ENCODE data around the gene SPHK1. TPM values are rescaled to one million over a fixed set of nuclear protein-coding genes. Genes with fewer than 3 reads are reported as not detected.

Gene SPHK1
- total RNA-seq, 2 donors from 2014 or later: 6.6 to 34.1 TPM

GRCh38 chr17:76414334-76415295 lies 30.2 kb downstream of the SPHK1 start:
- no peaks in the 10 kb centered on the region for H3K27me3 ChIP-seq (replicated peaks; ENCODE audit: insufficient read depth)
- intact Hi-C loops (cut with DNase I): loop anchor here (5.0 kb wide), 1 partner anchor 38 kb away; the partner anchor contains the start of gene UBE2O
- H3K4me3 ChIP-seq: no peak overlapping the region
- no peaks in the 10 kb centered on the region for H3K36me3 ChIP-seq
- 42% methylated on average over 21 of the region's 21 CpGs for WGBS
- no peak overlapping the region for H3K27ac ChIP-seq
- no peaks in the 10 kb centered on the region for H3K4me1 ChIP-seq (replicated peaks)
- TF ChIP-seq POLR2AphosphoS5 (IDR thresholded peaks at IDR 0.05) (no peak), POLR2A (IDR thresholded peaks at IDR 0.05) (no peak), CTCF (IDR thresholded peaks at IDR 0.05) (no peak)
- DNase-seq (ENCODE audit: low spot score): no peak
- H3K9me3 ChIP-seq: no peaks in the 10 kb centered on the region

- 81% methylated on average over 15 of the region's 15 CpGs for WGBS
- H3K4me1 ChIP-seq (replicated peaks): no peaks in the 10 kb centered on the region
- H3K36me3 ChIP-seq: no peaks in the 10 kb centered on the region
- TF ChIP-seq POLR2AphosphoS5 (IDR thresholded peaks at IDR 0.05): no peak
- no peak for TF ChIP-seq CTCF (IDR thresholded peaks at IDR 0.05)
- TF ChIP-seq POLR2A (IDR thresholded peaks at IDR 0.05): no peak
- H3K27ac ChIP-seq: no peak overlapping the region
- H3K27me3 ChIP-seq (replicated peaks; ENCODE audit: insufficient read depth): no peaks in the 10 kb centered on the region
- intact Hi-C loops (cut with DNase I): no loop called here
- no peak for DNase-seq (ENCODE audit: low spot score)
- no peak overlapping the region for H3K4me3 ChIP-seq
- H3K9me3 ChIP-seq: no peaks in the 10 kb centered on the region
These were observed 31.4 kb downstream of the SPHK1 start for GRCh38 chr17:76415786-76416185.

GRCh38 chr17:76416457-76416856 lies 32.0 kb downstream of the SPHK1 start:
- H3K4me3 ChIP-seq: no peak overlapping the region
- TF ChIP-seq CTCF (IDR thresholded peaks at IDR 0.05) (no peak), POLR2A (IDR thresholded peaks at IDR 0.05) (no peak), POLR2AphosphoS5 (IDR thresholded peaks at IDR 0.05) (no peak)
- H3K27ac ChIP-seq: no peak overlapping the region
- H3K9me3 ChIP-seq: no peaks in the 10 kb centered on the region
- no peaks in the 10 kb centered on the region for H3K27me3 ChIP-seq (replicated peaks; ENCODE audit: insufficient read depth)
- DNase-seq (ENCODE audit: low spot score): no peak
- no peaks in the 10 kb centered on the region for H3K36me3 ChIP-seq
- intact Hi-C loops (cut with DNase I): no loop called here
- no peaks in the 10 kb centered on the region for H3K4me1 ChIP-seq (replicated peaks)
- WGBS: 87% methylated on average over 6 of the region's 6 CpGs

- TF ChIP-seq POLR2AphosphoS5 (IDR thresholded peaks at IDR 0.05): no peak
- no peak for TF ChIP-seq POLR2A (IDR thresholded peaks at IDR 0.05)
- TF ChIP-seq CTCF (IDR thresholded peaks at IDR 0.05): no peak
- intact Hi-C loops (cut with DNase I): no loop called here
- Histone ChIP-seq H3K4me3 (no peak overlapping the region), H3K4me1 (replicated peaks) (no peaks in the 10 kb centered on the region), H3K27me3 (replicated peaks; ENCODE audit: insufficient read depth) (no peaks in the 10 kb centered on the region), H3K36me3 (no peaks in the 10 kb centered on the region), H3K27ac (no peak overlapping the region), H3K9me3 (no peaks in the 10 kb centered on the region)
- 90% methylated on average over 4 of the region's 4 CpGs for WGBS
- no peak for DNase-seq (ENCODE audit: low spot score)
These were observed 32.5 kb downstream of the SPHK1 start for GRCh38 chr17:76416899-76417298.
